GM18858 (cell line): Measurements from ENCODE around the gene RMDN3.

Source experiments
- ATAC-seq: cut with Tn5 transposase; IDR thresholded peaks from one replicate; pipeline ENCODE4 v1.9.1; 2021; ENCODE audit not compliant: unreplicated experiment

Gene RMDN3

GRCh38 chr15:40695469-40695890 lies 59.6 kb downstream of the RMDN3 start:
- no peak for ATAC-seq

- ATAC-seq: peak; percentile 62
Measured at GRCh38 chr15:40694688-40695468, 60.2 kb downstream of the RMDN3 start, which contains the start of gene RAD51. Gene RAD51 (plus strand): TSS chr15:40695174. CDS start chr15:40698759, 3,585 bp downstream.

- ATAC-seq: no peak
Measured at GRCh38 chr15:40693904-40694687, 61.0 kb downstream of the RMDN3 start.

- no peak for ATAC-seq
Measured at GRCh38 chr15:40691737-40692136, 63.3 kb downstream of the RMDN3 start.

- ATAC-seq: no peak
Measured at GRCh38 chr15:40688932-40689799, 65.9 kb downstream of the RMDN3 start.
